PC-3 (cell line): Measurements from ENCODE around the gene FRRS1L. TPM values are rescaled to one million over a fixed set of nuclear protein-coding genes. Genes with fewer than 3 reads are reported as not detected.

Experiments used
- ATAC-seq: fragments of 200-7000 bp; cut with Tn5 transposase; 2 replicates; pipeline ENCODE4 v1.9.1; 2020; ENCODE audit warnings: mild to moderate bottlenecking, moderate library complexity
- BruUV-seq: library from RNA; stranded (reverse); fragments of 400-500 nt; replicated peaks from 2 replicates; lab custom pipeline; 2021; lab: Mats Ljungman, UMichigan
- CTCF ChIA-PET: fragments of 300-600 bp; sonication (Branson Sonifier 250); formaldehyde crosslinking; loops from one replicate; lab custom pipeline; 2022; ENCODE audit warnings: antibody characterized with exemption; lab: Charles Lee
- POLR2A ChIA-PET: fragments of 300-600 bp; sonication (Branson Sonifier 250); formaldehyde crosslinking; loops from one replicate; lab custom pipeline; 2022; ENCODE audit warnings: antibody characterized with exemption; ENCODE audit not compliant: unreplicated experiment; lab: Charles Lee
- DNase-seq: peaks from one replicate; pipeline ENCODE4 v3.0.0-alpha.2; 2015
- H2AFZ ChIP-seq: fragments of 300-600 bp; sonication (generic); 2 replicates; pipeline ENCODE4 v1.6.0; 2016; ENCODE audit warnings: antibody characterized with exemption, low read length
- H3F3A ChIP-seq: fragments of 300-600 bp; sonication (generic); one replicate; pipeline ENCODE4 v1.6.0; 2017; ENCODE audit warnings: antibody characterized with exemption, low read length, control low read depth, mild to moderate bottlenecking; ENCODE audit not compliant: unreplicated experiment
- H3K27ac ChIP-seq: fragments of 300-600 bp; sonication (generic); 2 replicates; pipeline ENCODE4 v1.5.1; 2016; ENCODE audit warnings: mild to moderate bottlenecking, low read length
- H3K27me3 ChIP-seq: fragments of 300-600 bp; sonication (generic); 2 replicates; pipeline ENCODE4 v1.6.1; 2016; ENCODE audit warnings: low read length, mixed read lengths
- H3K36me3 ChIP-seq: fragments of 300-600 bp; sonication (generic); 2 replicates; pipeline ENCODE4 v1.6.1; 2016; ENCODE audit warnings: low read depth, mixed run types, low read length, mixed read lengths
- H3K4me1 ChIP-seq: fragments of 300-600 bp; sonication (generic); 2 replicates; pipeline ENCODE4 v1.5.1; 2016; ENCODE audit warnings: low read length; ENCODE audit not compliant: insufficient read depth
- H3K4me2 ChIP-seq: fragments of 300-600 bp; sonication (generic); 2 replicates; pipeline ENCODE4 v1.6.0; 2016; ENCODE audit warnings: low read length
- H3K4me3 ChIP-seq: fragments of 300-600 bp; sonication (generic); 2 replicates; pipeline ENCODE4 v1.5.1; 2016; ENCODE audit warnings: mild to moderate bottlenecking, low read length, mixed read lengths
- H3K79me2 ChIP-seq: fragments of 300-600 bp; sonication (generic); 2 replicates; pipeline ENCODE4 v1.6.1; 2017; ENCODE audit warnings: low read length, mixed read lengths
- H3K9ac ChIP-seq: fragments of 300-600 bp; sonication (generic); 2 replicates; pipeline ENCODE4 v1.6.0; 2016; ENCODE audit warnings: mild to moderate bottlenecking, low read length
- H3K9me2 ChIP-seq: fragments of 300-600 bp; sonication (generic); replicated peaks from 2 replicates; pipeline ENCODE4 v1.6.1; 2016; ENCODE audit warnings: mixed run types, low read length, mixed read lengths
- H3K9me3 ChIP-seq: fragments of 300-600 bp; sonication (generic); 2 replicates; pipeline ENCODE4 v1.6.1; 2016; ENCODE audit warnings: low read length, mixed read lengths
- H4K20me1 ChIP-seq: fragments of 300-600 bp; sonication (generic); 2 replicates; pipeline ENCODE4 v1.6.1; 2016; ENCODE audit warnings: low read length, mixed read lengths
- EZH2 ChIP-seq: fragments of 300-600 bp; sonication (generic); IDR thresholded peaks from one replicate; pipeline ENCODE4 v1.6.1; 2017; ENCODE audit warnings: antibody characterized with exemption, mild to moderate bottlenecking, low read length; ENCODE audit not compliant: unreplicated experiment
- EZH2phosphoT487 ChIP-seq: fragments of 300-600 bp; sonication (generic); IDR thresholded peaks from 2 replicates; pipeline ENCODE4 v1.6.1; 2018; ENCODE audit warnings: mild to moderate bottlenecking, antibody characterized with exemption, low read length, borderline replicate concordance
- intact Hi-C: fragments of 100-400 bp; cut with micrococcal nuclease; formaldehyde crosslinking; loops from 2 replicates; pipeline ENCODE4 v1.9.0; 2023
- total RNA-seq: library from RNA; depleted of rRNA; stranded (reverse); fragments of >200 nt; gene quantifications from 2 replicates; pipeline ENCODE4 v1.2.3, GENCODE V29; 2014
- TF ChIP-seq, protein P1 (sequence below): fragments of 300-600 bp; sonication (generic); conservative IDR thresholded peaks from 2 replicates; pipeline ENCODE4 v1.5.1; 2017; ENCODE audit warnings: antibody characterized with exemption, low read depth, mild to moderate bottlenecking, low read length

Gene FRRS1L
- total RNA-seq, 1 experiment from 2014 or later = not detected

DNA sequence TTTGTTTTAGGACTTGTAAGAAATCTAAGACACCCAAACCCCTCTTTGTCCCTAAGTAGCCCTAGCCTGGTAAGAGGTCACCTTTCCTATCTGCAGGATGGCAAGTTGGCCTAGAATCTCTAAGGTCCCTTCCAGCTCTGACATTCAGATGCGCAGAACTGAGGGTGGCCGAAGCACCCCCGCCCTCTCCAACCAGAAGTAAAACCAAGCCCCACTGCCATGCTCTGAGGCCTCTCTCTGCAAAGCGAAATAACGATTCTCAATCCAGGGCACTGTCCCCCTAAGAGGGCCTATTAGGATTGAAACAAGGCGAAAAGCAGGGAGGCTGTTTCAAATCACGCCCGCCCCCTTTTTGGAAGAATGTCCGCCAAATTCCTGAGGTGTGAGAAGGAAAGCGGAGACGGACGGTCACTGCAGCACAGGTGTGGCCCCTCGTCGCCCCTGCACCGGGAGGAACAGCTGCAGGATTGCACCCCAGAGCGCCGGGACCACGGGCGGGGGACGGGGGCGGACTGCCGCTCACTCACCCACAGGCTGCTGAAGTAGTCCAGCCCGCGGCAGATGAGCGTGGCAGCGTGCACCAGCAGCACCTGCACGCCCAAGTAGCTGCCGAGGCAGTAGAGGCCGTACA, 48.1 kb downstream of the FRRS1L start:
- H3K9ac ChIP-seq = peak overlapping the region; percentile 91
- peak overlapping the region; percentile 77 for H3K27ac ChIP-seq
- ATAC-seq (no peak), DNase-seq (peak; percentile 32)
- ChIA-PET CTCF (no interaction called here), POLR2A (no interaction called here)
- peaks cover 27% of the 10 kb centered on the region for H3K4me1 ChIP-seq
- peak overlapping the region; percentile 96 for H3K4me3 ChIP-seq
- no peaks in the 10 kb centered on the region for H3K36me3 ChIP-seq
- no peaks in the 10 kb centered on the region for H3K9me3 ChIP-seq
- H3F3A ChIP-seq = no peaks in the 10 kb centered on the region
- no TSS peak for BruUV-seq
- H3K4me2 ChIP-seq = peak overlapping the region; percentile 99
- no peak for TF ChIP-seq EZH2phosphoT487
- TF ChIP-seq, protein P1, sequence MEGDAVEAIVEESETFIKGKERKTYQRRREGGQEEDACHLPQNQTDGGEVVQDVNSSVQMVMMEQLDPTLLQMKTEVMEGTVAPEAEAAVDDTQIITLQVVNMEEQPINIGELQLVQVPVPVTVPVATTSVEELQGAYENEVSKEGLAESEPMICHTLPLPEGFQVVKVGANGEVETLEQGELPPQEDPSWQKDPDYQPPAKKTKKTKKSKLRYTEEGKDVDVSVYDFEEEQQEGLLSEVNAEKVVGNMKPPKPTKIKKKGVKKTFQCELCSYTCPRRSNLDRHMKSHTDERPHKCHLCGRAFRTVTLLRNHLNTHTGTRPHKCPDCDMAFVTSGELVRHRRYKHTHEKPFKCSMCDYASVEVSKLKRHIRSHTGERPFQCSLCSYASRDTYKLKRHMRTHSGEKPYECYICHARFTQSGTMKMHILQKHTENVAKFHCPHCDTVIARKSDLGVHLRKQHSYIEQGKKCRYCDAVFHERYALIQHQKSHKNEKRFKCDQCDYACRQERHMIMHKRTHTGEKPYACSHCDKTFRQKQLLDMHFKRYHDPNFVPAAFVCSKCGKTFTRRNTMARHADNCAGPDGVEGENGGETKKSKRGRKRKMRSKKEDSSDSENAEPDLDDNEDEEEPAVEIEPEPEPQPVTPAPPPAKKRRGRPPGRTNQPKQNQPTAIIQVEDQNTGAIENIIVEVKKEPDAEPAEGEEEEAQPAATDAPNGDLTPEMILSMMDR = no peak
- no peak for TF ChIP-seq EZH2
- intact Hi-C loops = loop anchor here (1.0 to 10.0 kb wide), 5 partner anchors 20 to 200 kb away; partner anchors contain the start of gene CTNNAL1
- H2AFZ ChIP-seq = peak overlapping the region; percentile 74
- no peaks in the 10 kb centered on the region for H3K9me2 ChIP-seq
- peaks cover 24% of the 10 kb centered on the region for H4K20me1 ChIP-seq
- peaks cover 58% of the 10 kb centered on the region for H3K79me2 ChIP-seq
- H3K27me3 ChIP-seq = no peaks in the 10 kb centered on the region

DNA sequence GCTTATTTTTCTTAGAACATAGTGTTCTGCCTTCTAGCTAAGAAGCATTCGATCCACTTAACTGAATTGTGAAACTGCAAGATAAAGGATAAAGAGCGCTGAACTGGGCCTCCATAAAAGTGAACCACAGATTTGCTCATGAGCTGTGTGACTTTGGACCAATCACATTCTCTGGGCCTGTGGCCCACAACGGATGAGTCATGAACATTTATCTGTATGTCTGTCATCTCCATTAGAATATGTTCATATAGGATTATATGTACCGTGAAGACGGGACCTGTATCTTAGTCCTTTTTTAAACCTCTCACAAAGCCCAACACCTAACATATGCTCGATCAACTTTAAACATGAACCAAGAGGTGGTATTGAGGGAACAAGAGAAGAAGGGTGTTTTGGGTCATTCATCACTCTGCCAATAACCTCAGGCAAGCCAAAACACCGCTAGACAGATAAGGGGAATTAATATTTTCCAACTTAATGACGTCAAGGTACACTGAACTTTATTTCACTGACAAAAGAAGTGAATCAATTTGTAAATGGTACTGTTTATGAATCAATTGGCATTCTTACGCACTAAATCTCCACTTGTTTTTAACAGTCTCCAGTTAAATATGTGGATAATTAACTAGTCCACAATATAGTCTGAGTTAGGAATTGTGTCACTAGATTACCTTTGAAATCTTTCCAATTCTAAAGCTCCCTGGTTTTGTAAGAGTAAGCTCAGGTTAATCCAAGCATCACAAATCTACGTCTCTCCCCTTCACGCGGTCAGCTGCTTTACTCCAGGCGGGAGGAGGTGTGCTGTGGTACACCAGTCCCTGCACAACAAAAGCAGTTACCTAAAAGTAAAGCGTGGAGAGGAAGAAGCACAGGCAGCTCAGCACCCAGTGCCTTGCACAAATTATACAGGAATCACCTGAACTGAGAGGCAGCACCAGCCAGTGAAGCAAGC, 48.9 kb downstream of the FRRS1L start:
- Histone ChIP-seq H3K27ac (peak overlapping the region; percentile 77), H3F3A (no peaks in the 10 kb centered on the region), H3K36me3 (no peaks in the 10 kb centered on the region), H3K79me2 (peaks cover 66% of the 10 kb centered on the region), H3K4me2 (peak overlapping the region; percentile 99), H2AFZ (no peak overlapping the region), H3K9me2 (no peaks in the 10 kb centered on the region), H4K20me1 (peaks cover 24% of the 10 kb centered on the region), H3K4me1 (peaks cover 27% of the 10 kb centered on the region), H3K9ac (peak overlapping the region; percentile 91), H3K27me3 (no peaks in the 10 kb centered on the region), H3K4me3 (peak overlapping the region; percentile 96), H3K9me3 (no peaks in the 10 kb centered on the region)
- ChIA-PET CTCF (no interaction called here), POLR2A (no interaction called here)
- intact Hi-C loops = loop anchor here (1.0 to 10.0 kb wide), 5 partner anchors 19 to 201 kb away; partner anchors contain the start of gene CTNNAL1
- BruUV-seq = TSS peak; percentile 44
- ATAC-seq (peak; percentile 38), DNase-seq (peak; percentile 88)
- no peak for TF ChIP-seq EZH2phosphoT487
- TF ChIP-seq, protein P1 = no peak
- TF ChIP-seq EZH2 = no peak
